ENCODE results near the gene EFL1.

The EFL1 gene

DNA sequence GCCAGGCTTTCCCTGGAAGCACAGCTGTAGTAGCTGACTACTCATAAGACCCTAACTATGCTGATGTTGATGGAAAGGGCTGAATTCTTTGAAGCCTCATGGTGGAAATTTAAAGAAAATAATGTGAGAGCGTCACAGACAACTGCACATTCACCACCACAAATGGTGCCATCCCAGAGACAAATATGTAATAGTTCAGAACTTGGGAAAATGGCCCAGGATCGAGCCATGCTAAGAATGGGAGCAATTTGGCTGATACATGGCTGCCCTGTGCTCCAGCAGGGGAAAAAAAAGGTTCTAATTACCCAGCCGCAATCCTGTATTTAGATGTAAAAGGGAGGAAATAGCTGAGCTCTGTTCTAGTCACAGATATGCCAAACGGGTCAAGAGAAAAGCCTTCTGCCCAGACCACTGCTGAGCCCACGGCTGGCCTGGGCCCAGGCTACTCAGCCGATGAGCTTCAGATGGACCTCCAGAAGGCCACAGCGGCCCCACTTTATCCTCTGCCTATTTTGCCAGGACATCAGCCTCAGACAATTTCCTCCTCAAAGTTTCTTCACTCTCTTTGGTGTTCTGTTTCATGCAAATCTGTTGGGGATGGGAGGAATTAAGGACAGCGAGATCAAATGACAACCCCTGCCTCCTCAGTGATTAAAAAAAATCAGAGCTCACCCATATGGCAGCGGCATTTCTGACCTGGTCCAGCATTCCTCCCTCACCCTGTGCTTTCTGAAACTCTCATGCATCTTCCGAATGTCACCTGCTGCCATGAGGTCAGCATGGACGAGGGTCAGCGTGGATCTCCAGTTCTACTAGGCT lies 162.2 kb downstream of the EFL1 start:
- TF ChIP-seq, protein P1, sequence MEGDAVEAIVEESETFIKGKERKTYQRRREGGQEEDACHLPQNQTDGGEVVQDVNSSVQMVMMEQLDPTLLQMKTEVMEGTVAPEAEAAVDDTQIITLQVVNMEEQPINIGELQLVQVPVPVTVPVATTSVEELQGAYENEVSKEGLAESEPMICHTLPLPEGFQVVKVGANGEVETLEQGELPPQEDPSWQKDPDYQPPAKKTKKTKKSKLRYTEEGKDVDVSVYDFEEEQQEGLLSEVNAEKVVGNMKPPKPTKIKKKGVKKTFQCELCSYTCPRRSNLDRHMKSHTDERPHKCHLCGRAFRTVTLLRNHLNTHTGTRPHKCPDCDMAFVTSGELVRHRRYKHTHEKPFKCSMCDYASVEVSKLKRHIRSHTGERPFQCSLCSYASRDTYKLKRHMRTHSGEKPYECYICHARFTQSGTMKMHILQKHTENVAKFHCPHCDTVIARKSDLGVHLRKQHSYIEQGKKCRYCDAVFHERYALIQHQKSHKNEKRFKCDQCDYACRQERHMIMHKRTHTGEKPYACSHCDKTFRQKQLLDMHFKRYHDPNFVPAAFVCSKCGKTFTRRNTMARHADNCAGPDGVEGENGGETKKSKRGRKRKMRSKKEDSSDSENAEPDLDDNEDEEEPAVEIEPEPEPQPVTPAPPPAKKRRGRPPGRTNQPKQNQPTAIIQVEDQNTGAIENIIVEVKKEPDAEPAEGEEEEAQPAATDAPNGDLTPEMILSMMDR (IDR thresholded peaks at IDR 0.05; ENCODE audit: low read length): no peak
- TF ChIP-seq EZH2 (IDR thresholded peaks at IDR 0.05; ENCODE audit: borderline replicate concordance, low read length): no peak
- H3K9me3 ChIP-seq (ENCODE audit: low read length): no peaks in the 10 kb centered on the region
- H2AFZ ChIP-seq (ENCODE audit: low read length): no peak overlapping the region

DNA sequence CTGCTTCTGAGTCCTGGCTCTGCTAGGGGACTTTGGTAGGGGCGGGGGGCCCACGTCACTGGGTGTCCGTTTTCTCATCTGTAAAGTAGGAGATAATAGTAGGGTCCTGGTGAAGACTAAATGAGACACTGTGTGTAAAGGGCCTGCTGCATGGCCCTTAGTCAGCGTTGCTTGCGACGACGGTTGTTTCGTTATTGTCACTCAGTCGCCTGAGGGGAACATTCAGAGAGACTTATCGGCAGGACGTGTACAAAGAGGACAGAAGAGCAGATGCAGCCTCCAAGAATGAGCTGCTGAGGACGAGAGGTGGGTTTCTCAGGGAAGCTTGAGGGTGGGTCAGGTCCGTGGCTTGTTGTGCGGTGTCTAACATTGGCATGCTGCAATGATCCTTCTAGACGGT lies 163.9 kb downstream of the EFL1 start:
- no peaks in the 10 kb centered on the region for H3F3A ChIP-seq (ENCODE audit: insufficient read depth, low read length)
- H3K4me2 ChIP-seq (ENCODE audit: low read length): no peak overlapping the region
- H3K79me2 ChIP-seq (ENCODE audit: insufficient read depth, low read length): no peaks in the 10 kb centered on the region
- H3K4me3 ChIP-seq (ENCODE audit: low read depth, low read length, poor library complexity, severe bottlenecking): no peak overlapping the region
- no peaks in the 10 kb centered on the region for H3K9me2 ChIP-seq (ENCODE audit: low read depth, low read length)
- H4K20me1 ChIP-seq (ENCODE audit: insufficient read depth, low read length): no peaks in the 10 kb centered on the region
- TF ChIP-seq, protein P1 (IDR thresholded peaks at IDR 0.05; ENCODE audit: low read length): no peak
- TF ChIP-seq EZH2 (IDR thresholded peaks at IDR 0.05; ENCODE audit: borderline replicate concordance, low read length): no peak
- H2AFZ ChIP-seq (ENCODE audit: low read length): no peak overlapping the region
- no peak overlapping the region for H3K9ac ChIP-seq (ENCODE audit: low read length)
- H3K27ac ChIP-seq (ENCODE audit: low read depth, low read length, poor library complexity, severe bottlenecking): no peak overlapping the region
- H3K27me3 ChIP-seq (ENCODE audit: insufficient read depth, low read length): peaks cover 4% of the 10 kb centered on the region; the same call in 1 of the 2 replicates
- no peaks in the 10 kb centered on the region for H3K36me3 ChIP-seq (ENCODE audit: insufficient read depth, low read length)
- no peaks in the 10 kb centered on the region for H3K9me3 ChIP-seq (ENCODE audit: low read length)
- no peaks in the 10 kb centered on the region for H3K4me1 ChIP-seq (ENCODE audit: insufficient read depth, low read length, severe bottlenecking)

More for the DNA sequence above, 162.2 kb downstream of the EFL1 start:
- Histone ChIP-seq H3K27me3 (ENCODE audit: insufficient read depth, low read length) (peaks cover 4% of the 10 kb centered on the region; the same call in 1 of the 2 replicates), H3K9ac (ENCODE audit: low read length) (no peak overlapping the region), H3K36me3 (ENCODE audit: insufficient read depth, low read length) (no peaks in the 10 kb centered on the region), H3K27ac (ENCODE audit: low read depth, low read length, poor library complexity, severe bottlenecking) (no peak overlapping the region), H3K4me1 (ENCODE audit: insufficient read depth, low read length, severe bottlenecking) (no peaks in the 10 kb centered on the region), H3K4me3 (ENCODE audit: low read depth, low read length, poor library complexity, severe bottlenecking) (no peak overlapping the region), H4K20me1 (ENCODE audit: insufficient read depth, low read length) (no peaks in the 10 kb centered on the region), H3K79me2 (ENCODE audit: insufficient read depth, low read length) (no peaks in the 10 kb centered on the region), H3F3A (ENCODE audit: insufficient read depth, low read length) (no peaks in the 10 kb centered on the region), H3K4me2 (ENCODE audit: low read length) (no peak overlapping the region), H3K9me2 (ENCODE audit: low read depth, low read length) (no peaks in the 10 kb centered on the region)

DNA sequence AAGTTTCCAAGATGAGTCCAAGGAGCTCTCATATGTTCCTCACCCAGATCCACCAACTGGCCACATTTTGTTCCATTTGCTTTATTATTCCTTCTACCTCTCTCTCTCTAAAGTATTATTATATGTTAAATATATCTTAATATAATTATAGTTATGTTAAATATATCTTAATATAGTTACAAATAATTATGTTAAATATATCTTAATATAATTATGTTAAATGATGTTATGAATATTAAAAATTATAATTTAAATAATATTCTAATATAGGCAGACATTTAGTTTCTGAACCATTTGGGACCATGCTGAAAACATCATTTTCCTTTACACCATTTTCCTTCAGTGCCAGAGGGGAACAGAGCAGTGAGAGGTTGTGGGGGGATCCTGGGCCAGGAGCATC lies 166.7 kb downstream of the EFL1 start:
- Histone ChIP-seq H3K9me3 (ENCODE audit: low read length) (no peaks in the 10 kb centered on the region), H3K36me3 (ENCODE audit: insufficient read depth, low read length) (no peaks in the 10 kb centered on the region)
- TF ChIP-seq, protein P1 (IDR thresholded peaks at IDR 0.05; ENCODE audit: low read length): no peak
- no peak for TF ChIP-seq EZH2 (IDR thresholded peaks at IDR 0.05; ENCODE audit: borderline replicate concordance, low read length)

More for the DNA sequence above, 166.7 kb downstream of the EFL1 start:
- H2AFZ ChIP-seq (ENCODE audit: low read length): no peak overlapping the region
- H3K4me3 ChIP-seq (ENCODE audit: low read depth, low read length, poor library complexity, severe bottlenecking): no peak overlapping the region
- no peaks in the 10 kb centered on the region for H3K27me3 ChIP-seq (ENCODE audit: insufficient read depth, low read length)
- no peaks in the 10 kb centered on the region for H3K9me2 ChIP-seq (ENCODE audit: low read depth, low read length)
- no peaks in the 10 kb centered on the region for H3K79me2 ChIP-seq (ENCODE audit: insufficient read depth, low read length)
- H3K4me2 ChIP-seq (ENCODE audit: low read length): no peak overlapping the region
- H3F3A ChIP-seq (ENCODE audit: insufficient read depth, low read length): no peaks in the 10 kb centered on the region
- H3K27ac ChIP-seq (ENCODE audit: low read depth, low read length, poor library complexity, severe bottlenecking): no peak overlapping the region
- H3K9ac ChIP-seq (ENCODE audit: low read length): no peak overlapping the region
- no peaks in the 10 kb centered on the region for H4K20me1 ChIP-seq (ENCODE audit: insufficient read depth, low read length)
- H3K4me1 ChIP-seq (ENCODE audit: insufficient read depth, low read length, severe bottlenecking): no peaks in the 10 kb centered on the region

Data from OCI-LY1 (cell line).